Chondrocyte (in vitro differentiated cells): ENCODE measurements around the gene OCSTAMP. TPM values are rescaled to one million over a fixed set of nuclear protein-coding genes. Genes with fewer than 3 reads are reported as not detected.
A peak's percentile ranks its signal among the peaks of the same experiment; 100 is the strongest.

Experiments used
- DNase-seq: peaks from one replicate; pipeline ENCODE4 v3.0.0; 2021; ENCODE audit warnings: mixed read lengths, low spot score
- H3K27ac Mint-ChIP-seq: one replicate; pipeline ENCODE4 v1.8.0; 2021; ENCODE audit warnings: mild to moderate bottlenecking, moderate library complexity, mixed read lengths; ENCODE audit not compliant: unreplicated experiment
- H3K27me3 Mint-ChIP-seq: 2 replicates; pipeline ENCODE4 v1.8.0; 2021; ENCODE audit warnings: low read depth, mixed read lengths
- H3K36me3 Mint-ChIP-seq: 2 replicates; pipeline ENCODE4 v1.8.0; 2021; ENCODE audit warnings: low read depth, mixed read lengths
- H3K4me1 Mint-ChIP-seq: 2 replicates; pipeline ENCODE4 v1.8.0; 2021; ENCODE audit warnings: low read depth, mild to moderate bottlenecking, mixed read lengths
- H3K4me3 Mint-ChIP-seq: one replicate; pipeline ENCODE4 v1.8.0; 2021; ENCODE audit warnings: mild to moderate bottlenecking, moderate library complexity, mixed read lengths; ENCODE audit not compliant: unreplicated experiment
- H3K9me3 Mint-ChIP-seq: 2 replicates; pipeline ENCODE4 v1.8.0; 2021; ENCODE audit warnings: low read depth, mixed read lengths
- total RNA-seq: library from RNA; stranded (reverse); gene quantifications from 3 replicates; pipeline ENCODE4 v1.2.1, GENCODE V29; 2021
- TF ChIP-seq, protein P1 (sequence below): fragments of 200-600 bp; sonication (generic); IDR thresholded peaks from 2 replicates; pipeline ENCODE4 v1.5.0; 2021; ENCODE audit warnings: antibody characterized with exemption, mild to moderate bottlenecking, moderate library complexity

OCSTAMP gene
- total RNA-seq, 1 donor from 2014 or later, result not detected

DNA sequence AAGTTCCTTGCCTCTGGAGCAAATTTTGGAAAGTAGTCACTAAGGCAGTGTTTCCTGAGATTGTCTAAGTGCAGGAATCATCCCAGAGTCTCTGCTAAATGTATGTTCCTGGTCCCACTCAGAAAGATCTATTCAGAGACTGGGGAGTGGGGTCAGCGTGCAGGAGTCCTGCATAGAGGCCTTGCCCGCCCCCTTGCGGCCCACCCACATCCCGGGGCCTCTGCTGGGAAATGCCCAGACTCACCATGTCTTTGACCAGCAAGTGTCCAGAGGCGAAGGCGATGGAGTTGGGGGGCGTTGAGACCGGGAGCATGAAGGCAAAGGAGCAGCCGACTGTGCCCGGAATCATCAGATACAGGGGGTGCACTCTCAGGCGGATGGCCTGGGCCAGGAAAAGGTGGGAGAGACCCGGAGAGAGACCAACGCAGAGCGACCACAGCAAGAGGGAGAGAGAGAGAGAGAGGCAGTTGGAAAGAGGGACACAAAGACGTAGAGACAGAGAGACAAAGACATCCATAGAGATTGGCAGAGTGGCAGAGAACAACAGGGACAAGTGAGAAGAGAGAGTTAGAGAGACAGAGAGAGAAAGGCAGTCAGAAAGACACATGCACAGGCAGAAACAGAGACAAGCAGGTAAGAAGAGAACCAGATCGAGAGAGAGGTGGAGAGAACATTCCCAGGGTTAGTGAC, 12.9 kb upstream of the OCSTAMP start:
- Mint-ChIP-seq H3K27ac (no peak overlapping the region), H3K9me3 (no peaks in the 10 kb centered on the region), H3K27me3 (no peaks in the 10 kb centered on the region), H3K4me3 (no peak overlapping the region), H3K36me3 (no peaks in the 10 kb centered on the region), H3K4me1 (peaks cover 7% of the 10 kb centered on the region)
- TF ChIP-seq, protein P1, sequence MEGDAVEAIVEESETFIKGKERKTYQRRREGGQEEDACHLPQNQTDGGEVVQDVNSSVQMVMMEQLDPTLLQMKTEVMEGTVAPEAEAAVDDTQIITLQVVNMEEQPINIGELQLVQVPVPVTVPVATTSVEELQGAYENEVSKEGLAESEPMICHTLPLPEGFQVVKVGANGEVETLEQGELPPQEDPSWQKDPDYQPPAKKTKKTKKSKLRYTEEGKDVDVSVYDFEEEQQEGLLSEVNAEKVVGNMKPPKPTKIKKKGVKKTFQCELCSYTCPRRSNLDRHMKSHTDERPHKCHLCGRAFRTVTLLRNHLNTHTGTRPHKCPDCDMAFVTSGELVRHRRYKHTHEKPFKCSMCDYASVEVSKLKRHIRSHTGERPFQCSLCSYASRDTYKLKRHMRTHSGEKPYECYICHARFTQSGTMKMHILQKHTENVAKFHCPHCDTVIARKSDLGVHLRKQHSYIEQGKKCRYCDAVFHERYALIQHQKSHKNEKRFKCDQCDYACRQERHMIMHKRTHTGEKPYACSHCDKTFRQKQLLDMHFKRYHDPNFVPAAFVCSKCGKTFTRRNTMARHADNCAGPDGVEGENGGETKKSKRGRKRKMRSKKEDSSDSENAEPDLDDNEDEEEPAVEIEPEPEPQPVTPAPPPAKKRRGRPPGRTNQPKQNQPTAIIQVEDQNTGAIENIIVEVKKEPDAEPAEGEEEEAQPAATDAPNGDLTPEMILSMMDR, result no peak
- no peak for DNase-seq

DNA sequence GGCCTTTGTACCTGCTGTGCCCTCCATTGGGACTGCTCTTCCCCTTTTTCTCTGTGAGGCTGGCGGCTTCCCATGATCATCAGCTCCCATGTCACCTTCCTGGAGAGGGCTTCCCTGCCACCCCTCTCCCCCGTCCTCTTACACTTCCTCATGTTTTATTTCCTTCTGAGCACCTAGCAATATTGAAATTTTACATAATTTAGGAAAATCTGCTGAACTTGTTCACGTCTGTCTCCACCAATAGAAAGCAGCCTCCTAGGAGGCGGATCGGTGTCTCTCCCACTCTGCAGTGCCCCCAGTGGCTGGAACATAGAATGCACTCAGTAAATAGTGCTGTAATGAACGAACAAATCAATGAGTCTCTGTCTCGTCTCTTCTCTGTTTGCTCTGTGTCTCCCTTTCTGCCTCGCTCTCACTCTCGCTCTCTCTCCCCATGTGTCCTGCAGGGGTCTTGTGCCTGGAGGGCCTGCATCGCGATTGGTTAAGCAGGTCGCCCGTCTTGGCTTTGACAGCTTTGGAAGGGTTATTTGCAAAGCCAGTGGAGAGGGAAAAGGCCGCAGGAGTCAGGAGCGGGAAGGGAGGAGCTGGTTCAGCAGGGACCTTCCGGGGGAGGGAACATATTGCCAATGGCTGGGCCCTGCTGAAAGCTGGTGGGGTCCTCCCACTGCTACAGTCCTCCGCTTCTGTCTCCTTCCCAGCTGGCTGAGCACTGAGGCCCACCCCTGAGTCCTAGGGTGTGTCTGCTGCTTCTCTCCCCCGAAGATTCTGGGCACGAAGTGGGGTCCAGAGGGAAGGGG, 12.1 kb upstream of the OCSTAMP start:
- Mint-ChIP-seq H3K4me1 (peaks cover 11% of the 10 kb centered on the region), H3K36me3 (no peaks in the 10 kb centered on the region), H3K4me3 (no peak overlapping the region), H3K27ac (no peak overlapping the region), H3K27me3 (no peaks in the 10 kb centered on the region), H3K9me3 (no peaks in the 10 kb centered on the region)
- TF ChIP-seq, protein P1, result peak; percentile 91
- no peak for DNase-seq

DNA sequence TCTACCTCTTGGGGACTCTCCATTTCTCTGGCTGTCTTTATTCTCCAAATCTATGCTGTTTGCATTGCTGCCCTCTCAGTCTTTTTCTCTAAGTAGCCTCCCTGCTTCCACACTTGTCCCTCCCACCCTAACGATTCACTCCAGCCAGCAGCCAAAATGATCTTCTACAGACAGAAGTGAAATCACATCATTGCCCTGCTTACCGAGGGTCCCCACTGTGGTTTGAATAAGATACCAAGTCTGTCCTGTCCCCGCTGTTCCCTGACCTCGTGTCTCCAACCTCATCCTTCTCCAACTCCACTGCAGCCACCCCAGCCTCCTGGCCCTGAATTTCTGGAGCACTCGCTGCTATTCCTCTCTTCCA, 11.5 kb upstream of the OCSTAMP start:
- H3K4me3 Mint-ChIP-seq, result no peak overlapping the region
- H3K27ac Mint-ChIP-seq, result no peak overlapping the region
- TF ChIP-seq, protein P1, result no peak
- peaks cover 11% of the 10 kb centered on the region for H3K4me1 Mint-ChIP-seq
- H3K27me3 Mint-ChIP-seq, result no peaks in the 10 kb centered on the region
- no peaks in the 10 kb centered on the region for H3K36me3 Mint-ChIP-seq
- DNase-seq, result no peak
- no peaks in the 10 kb centered on the region for H3K9me3 Mint-ChIP-seq

DNA sequence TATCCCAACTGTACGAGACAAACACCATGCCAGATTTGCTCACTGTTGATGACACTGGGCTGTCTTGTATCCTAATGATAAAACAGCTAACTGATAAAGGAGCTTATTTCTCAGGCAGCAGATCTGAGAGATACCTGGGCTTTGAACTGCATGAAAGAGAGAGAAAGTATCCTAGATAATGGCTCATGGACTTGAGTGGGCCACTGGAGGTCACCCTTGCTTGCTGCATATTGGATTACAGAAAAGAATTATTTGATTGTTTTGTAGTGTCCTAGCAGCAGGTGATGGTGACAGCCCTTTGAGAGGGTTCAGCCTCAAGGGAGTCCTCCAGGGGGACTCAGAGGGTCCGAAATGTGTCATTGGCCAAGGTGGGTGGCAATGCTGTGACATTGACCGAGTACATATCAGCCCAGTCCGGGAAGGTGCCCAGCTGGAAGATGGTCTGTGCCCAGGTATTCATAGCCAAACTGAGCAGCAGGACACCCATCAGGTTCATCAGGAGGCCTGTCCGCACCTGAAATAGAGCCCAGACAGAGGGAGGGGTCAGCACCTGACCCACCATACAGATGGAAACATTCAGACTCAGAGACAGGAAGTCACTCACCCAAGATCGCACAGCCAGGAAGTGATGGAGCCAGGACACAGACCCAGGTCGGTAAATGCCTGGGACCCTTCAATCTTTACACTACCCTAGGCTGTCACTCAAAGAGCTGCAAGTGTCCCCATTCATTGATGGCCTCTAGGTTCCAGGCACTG, 9.4 kb upstream of the OCSTAMP start:
- TF ChIP-seq, protein P1, result peak; percentile 39
- Mint-ChIP-seq H3K27ac (no peak overlapping the region), H3K36me3 (no peaks in the 10 kb centered on the region), H3K9me3 (no peaks in the 10 kb centered on the region), H3K4me1 (peaks cover 11% of the 10 kb centered on the region), H3K27me3 (no peaks in the 10 kb centered on the region), H3K4me3 (no peak overlapping the region)
- no peak for DNase-seq

DNA sequence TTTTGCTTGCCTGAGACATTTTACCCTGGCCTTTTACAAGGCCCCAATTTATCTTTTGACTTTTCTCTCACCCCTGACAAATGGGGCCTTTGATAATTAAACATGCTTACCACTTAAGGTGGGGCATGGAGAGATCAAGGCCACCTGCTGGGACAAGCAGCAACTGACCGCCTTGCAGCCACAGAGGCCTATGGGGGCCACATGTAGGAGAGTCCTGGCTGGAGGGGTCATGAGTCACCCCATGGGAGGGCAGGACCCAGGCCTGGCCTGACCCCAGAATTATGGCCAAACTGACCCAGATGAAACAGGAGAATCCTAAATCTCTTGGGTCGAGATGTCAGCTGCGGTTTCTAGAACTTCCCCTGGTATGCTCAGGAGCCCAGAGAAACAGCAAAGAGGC, 8.5 kb upstream of the OCSTAMP start:
- H3K4me1 Mint-ChIP-seq, result peaks cover 11% of the 10 kb centered on the region
- H3K9me3 Mint-ChIP-seq, result no peaks in the 10 kb centered on the region
- no peak for DNase-seq
- H3K27ac Mint-ChIP-seq, result no peak overlapping the region
- no peaks in the 10 kb centered on the region for H3K36me3 Mint-ChIP-seq
- TF ChIP-seq, protein P1, result no peak
- H3K27me3 Mint-ChIP-seq, result no peaks in the 10 kb centered on the region
- no peak overlapping the region for H3K4me3 Mint-ChIP-seq
